HG02798 (cell line): ENCODE results near the gene CD44.
A peak's percentile ranks its signal among the peaks of the same experiment; 100 is the strongest.

Experiments
- ATAC-seq: cut with Tn5 transposase; IDR thresholded peaks from one replicate; pipeline ENCODE4 v1.9.1; 2021; ENCODE audit warnings: mild to moderate bottlenecking; ENCODE audit not compliant: unreplicated experiment, poor library complexity

CD44 gene

GRCh38 chr11:35248558-35249323 is 109.8 kb downstream of the CD44 start:
- no peak for ATAC-seq

- ATAC-seq, result no peak
Observed at GRCh38 chr11:35250192-35250591, 111.2 kb downstream of the CD44 start.

- no peak for ATAC-seq
Observed at GRCh38 chr11:35250621-35251020, 111.7 kb downstream of the CD44 start.

GRCh38 chr11:35253237-35253636 is 114.3 kb downstream of the CD44 start:
- ATAC-seq, result no peak

- ATAC-seq, result no peak
Observed at GRCh38 chr11:35255514-35255913, 116.5 kb downstream of the CD44 start.

- no peak for ATAC-seq
Observed at GRCh38 chr11:35256296-35256695, 117.3 kb downstream of the CD44 start.

- peak; percentile 100 for ATAC-seq
Observed at GRCh38 chr11:35257281-35257680, 118.3 kb downstream of the CD44 start.

GRCh38 chr11:35259529-35259928 is 120.6 kb downstream of the CD44 start:
- ATAC-seq, result no peak

GRCh38 chr11:35260342-35260985 is 121.5 kb downstream of the CD44 start:
- ATAC-seq, result no peak

GRCh38 chr11:35261197-35261596 is 122.2 kb downstream of the CD44 start:
- ATAC-seq, result no peak

- no peak for ATAC-seq
Observed at GRCh38 chr11:35262056-35262455, 123.1 kb downstream of the CD44 start.

GRCh38 chr11:35262735-35263134 is 123.8 kb downstream of the CD44 start:
- ATAC-seq, result no peak

GRCh38 chr11:35265755-35266454 is 126.9 kb downstream of the CD44 start:
- no peak for ATAC-seq

GRCh38 chr11:35267504-35267903 is 128.5 kb downstream of the CD44 start:
- no peak for ATAC-seq

GRCh38 chr11:35270342-35270741 is 131.4 kb downstream of the CD44 start:
- ATAC-seq, result no peak

- no peak for ATAC-seq
Observed at GRCh38 chr11:35271031-35271430, 132.1 kb downstream of the CD44 start.

GRCh38 chr11:35272391-35272902 is 133.5 kb downstream of the CD44 start:
- peak; percentile 90 for ATAC-seq

GRCh38 chr11:35274909-35275785 is 136.2 kb downstream of the CD44 start:
- ATAC-seq, result no peak

- no peak for ATAC-seq
Observed at GRCh38 chr11:35275786-35276170, 136.8 kb downstream of the CD44 start.
